Stomach smooth muscle (tissue), 2 donors: Measurements from ENCODE around the gene TBC1D14.
"Not testable (repeated sequence)": the region's sequence is repeated elsewhere in the genome, so short reads cannot be mapped to it uniquely, and the experiment has no call there.

Source experiments
- H3K27ac ChIP-seq: one replicate; pipeline ENCODE4 v1.7.0; 2013; ENCODE audit warnings: mild to moderate bottlenecking, low read length, inconsistent platforms
- H3K27me3 ChIP-seq, 2 donors: one replicate each; pipeline ENCODE4 v1.7.0; 2013; ENCODE audit warnings: low read length in 2 of 2; ENCODE audit not compliant: insufficient read depth in 2 of 2, control insufficient read depth in 1 of 2
- H3K36me3 ChIP-seq, 2 donors: one replicate each; pipeline ENCODE4 v1.7.0; 2013; ENCODE audit warnings: low read length in 2 of 2; ENCODE audit not compliant: control insufficient read depth in 2 of 2, insufficient read depth in 2 of 2
- H3K4me1 ChIP-seq: one replicate; pipeline ENCODE4 v1.7.0; 2013; ENCODE audit warnings: low read length; ENCODE audit not compliant: control insufficient read depth, insufficient read depth
- H3K4me3 ChIP-seq, 2 donors: one replicate each; pipeline ENCODE4 v1.7.0; 2013; ENCODE audit warnings: low read length in 2 of 2
- H3K9ac ChIP-seq, 2 donors: one replicate each; pipeline ENCODE4 v1.7.0; 2013; ENCODE audit warnings: low read length in 2 of 2, mild to moderate bottlenecking in 1 of 2
- H3K9me3 ChIP-seq, 2 donors: one replicate each; pipeline ENCODE4 v1.7.0; 2013; ENCODE audit warnings: low read length in 2 of 2; ENCODE audit not compliant: control insufficient read depth in 2 of 2
- donor health status: healthy.
- donor health status: Pancreatic carcinoma.

Gene TBC1D14

GRCh38 chr4:6910960-6911874, 1.6 kb downstream of the TBC1D14 start:
- Histone ChIP-seq H3K27me3 (peaks cover 0 to 3% of the 10 kb centered on the region in 2 donors), H3K27ac (no peak overlapping the region), H3K9me3 (no peaks in the 10 kb centered on the region), H3K9ac (peak overlapping the region; percentile 68 to 75), H3K4me1 (peaks cover 33% of the 10 kb centered on the region), H3K4me3 (peak overlapping the region; percentile 60 to 85), H3K36me3 (no peaks in the 10 kb centered on the region)

DNA sequence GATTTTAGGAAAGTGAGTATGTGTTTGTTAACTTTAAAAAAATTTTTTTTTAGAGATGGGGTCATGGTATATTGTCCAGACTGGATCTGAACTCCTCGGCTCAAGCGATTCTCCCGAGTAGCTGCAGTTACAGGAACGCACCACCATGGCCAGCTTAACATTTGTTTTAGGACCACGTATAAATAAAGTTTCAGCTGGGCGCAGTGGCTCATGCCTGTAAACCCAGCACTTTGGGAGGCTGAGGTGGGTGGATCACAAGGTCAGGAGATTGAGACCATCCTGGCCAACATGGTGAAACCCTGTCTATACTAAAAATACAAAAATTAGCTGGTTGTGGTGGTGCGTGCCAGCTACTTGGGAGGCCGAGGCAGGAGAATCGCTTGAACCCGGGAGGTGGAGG, 2.3 kb downstream of the TBC1D14 start:
- H3K27ac ChIP-seq, H3K36me3 ChIP-seq, H3K9me3 ChIP-seq, H3K4me3 ChIP-seq, H3K9ac ChIP-seq, H3K27me3 ChIP-seq: not testable (repeated sequence)
- H3K4me1 ChIP-seq = peaks cover 39% of the 10 kb centered on the region

DNA sequence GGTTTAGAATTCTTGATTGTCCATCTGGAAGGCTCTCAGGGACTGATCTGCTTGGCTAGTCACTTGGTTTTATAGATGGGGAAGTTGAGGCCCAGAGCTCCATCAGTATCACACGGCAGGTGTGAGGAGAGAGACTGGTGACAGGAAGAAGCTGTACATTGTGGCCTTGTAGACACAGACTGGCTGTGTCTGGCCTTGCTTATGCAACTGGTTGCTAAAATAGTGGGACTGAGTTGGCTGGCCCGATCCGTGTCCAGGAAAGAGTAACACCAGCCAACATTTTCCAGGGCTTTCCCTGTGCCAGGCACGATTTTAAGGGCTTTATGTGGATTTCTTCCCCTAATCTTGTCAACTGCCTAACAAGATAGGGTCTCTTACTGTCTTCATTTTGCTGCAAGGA, 2.8 kb downstream of the TBC1D14 start:
- no peak overlapping the region for H3K27ac ChIP-seq
- no peaks in the 10 kb centered on the region for H3K36me3 ChIP-seq
- peaks cover 44% of the 10 kb centered on the region for H3K4me1 ChIP-seq
- H3K9me3 ChIP-seq = no peaks in the 10 kb centered on the region
- no peaks in the 10 kb centered on the region for H3K27me3 ChIP-seq
- H3K4me3 ChIP-seq = no peak overlapping the region
- H3K9ac ChIP-seq = no peak overlapping the region

GRCh38 chr4:6913350-6913905, 3.8 kb downstream of the TBC1D14 start:
- Histone ChIP-seq H3K27ac (no peak overlapping the region), H3K9ac (no peak overlapping the region), H3K27me3 (no peaks in the 10 kb centered on the region), H3K4me3 (no peak overlapping the region), H3K9me3 (no peaks in the 10 kb centered on the region), H3K36me3 (no peaks in the 10 kb centered on the region), H3K4me1 (peaks cover 46% of the 10 kb centered on the region)

GRCh38 chr4:6914448-6914847, 4.8 kb downstream of the TBC1D14 start:
- Histone ChIP-seq H3K36me3 (no peaks in the 10 kb centered on the region), H3K27ac (no peak overlapping the region), H3K9me3 (no peaks in the 10 kb centered on the region), H3K4me3 (no peak overlapping the region), H3K27me3 (no peaks in the 10 kb centered on the region), H3K4me1 (peaks cover 42% of the 10 kb centered on the region), H3K9ac (no peak overlapping the region)

- H3K4me1 ChIP-seq = peaks cover 41% of the 10 kb centered on the region
- H3K9ac ChIP-seq = no peak overlapping the region
- H3K27ac ChIP-seq = no peak overlapping the region
- no peak overlapping the region for H3K4me3 ChIP-seq
- no peaks in the 10 kb centered on the region for H3K36me3 ChIP-seq
- H3K27me3 ChIP-seq = no peaks in the 10 kb centered on the region
- no peaks in the 10 kb centered on the region for H3K9me3 ChIP-seq
These were observed 5.7 kb downstream of the TBC1D14 start for GRCh38 chr4:6915041-6916005.

GRCh38 chr4:6916069-6916586, 6.5 kb downstream of the TBC1D14 start:
- peaks cover 35% of the 10 kb centered on the region for H3K4me1 ChIP-seq
- no peak overlapping the region for H3K9ac ChIP-seq
- no peaks in the 10 kb centered on the region for H3K9me3 ChIP-seq
- no peaks in the 10 kb centered on the region for H3K36me3 ChIP-seq
- H3K27ac ChIP-seq = peak overlapping the region; percentile 49
- H3K27me3 ChIP-seq = no peaks in the 10 kb centered on the region
- no peak overlapping the region for H3K4me3 ChIP-seq

- peak overlapping the region; percentile 49 for H3K27ac ChIP-seq
- H3K4me3 ChIP-seq = peak overlapping the region; percentile 7 to 47
- H3K27me3 ChIP-seq = no peaks in the 10 kb centered on the region
- no peaks in the 10 kb centered on the region for H3K9me3 ChIP-seq
- H3K4me1 ChIP-seq = peaks cover 30% of the 10 kb centered on the region
- H3K36me3 ChIP-seq = no peaks in the 10 kb centered on the region
- H3K9ac ChIP-seq = peak overlapping the region; percentile 42 to 44
These were observed 7.2 kb downstream of the TBC1D14 start for GRCh38 chr4:6916587-6917460.

- Histone ChIP-seq H3K4me3 (peak overlapping the region in 1 of 2 donors; percentile 47), H3K27me3 (no peaks in the 10 kb centered on the region), H3K27ac (peak overlapping the region; percentile 49), H3K36me3 (no peaks in the 10 kb centered on the region), H3K4me1 (peaks cover 26% of the 10 kb centered on the region), H3K9me3 (no peaks in the 10 kb centered on the region), H3K9ac (peak overlapping the region; percentile 42 to 44)
These were observed 8.0 kb downstream of the TBC1D14 start for GRCh38 chr4:6917461-6918271.
